Adrenal gland (tissue), 5 donors: Measurements from ENCODE around the gene SVIL.
"Not testable (repeated sequence)": the region's sequence is repeated elsewhere in the genome, so short reads cannot be mapped to it uniquely, and the experiment has no call there.

Source experiments
- POLR2A ChIP-seq, 2 donors: fragments of 450-650 bp; IDR thresholded peaks; one replicate each; pipeline ENCODE4 v1.6.1; 2017; ENCODE audit warnings: antibody characterized with exemption in 2 of 2, mild to moderate bottlenecking in 2 of 2, moderate library complexity in 1 of 2
- TF ChIP-seq, protein P1 (sequence below), 6 experiments: fragments of 450-650 bp in 4 of 6; fragments of 200-600 bp in 2 of 6; sonication (generic) in 1 of 6; IDR thresholded peaks; 1 replicate in 5 of 6; 2 replicates in 1 of 6; pipeline versions ENCODE4 v1.5.1 to v1.8.0; 2016 to 2021; ENCODE audit warnings: antibody characterized with exemption in 6 of 6, mild to moderate bottlenecking in 2 of 6, moderate library complexity in 1 of 6
- donor health status: DM: no; HTN: no; CAD: no.

DNA sequence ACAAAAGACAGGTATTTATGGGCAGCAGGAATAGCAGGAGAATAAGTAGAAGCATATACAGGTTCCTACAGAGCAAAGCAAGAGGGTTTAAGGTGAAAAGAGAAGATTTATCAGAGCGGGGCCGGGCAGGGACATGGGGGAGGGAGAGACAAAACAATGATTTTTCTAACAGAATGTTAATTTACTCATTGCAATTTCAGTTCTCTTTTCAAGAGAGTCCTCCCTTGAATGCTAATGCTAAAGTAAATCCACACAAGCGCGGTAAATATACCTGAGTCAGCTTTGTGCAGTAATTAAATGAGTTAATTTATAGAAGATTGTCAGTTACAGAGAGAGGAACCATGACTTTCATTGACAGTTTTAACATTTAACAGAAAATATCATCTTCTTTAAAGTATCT lies 127.0 kb downstream of the SVIL start:
- TF ChIP-seq POLR2A (IDR thresholded peaks at IDR 0.05), result not testable (repeated sequence)
- TF ChIP-seq, protein P1, sequence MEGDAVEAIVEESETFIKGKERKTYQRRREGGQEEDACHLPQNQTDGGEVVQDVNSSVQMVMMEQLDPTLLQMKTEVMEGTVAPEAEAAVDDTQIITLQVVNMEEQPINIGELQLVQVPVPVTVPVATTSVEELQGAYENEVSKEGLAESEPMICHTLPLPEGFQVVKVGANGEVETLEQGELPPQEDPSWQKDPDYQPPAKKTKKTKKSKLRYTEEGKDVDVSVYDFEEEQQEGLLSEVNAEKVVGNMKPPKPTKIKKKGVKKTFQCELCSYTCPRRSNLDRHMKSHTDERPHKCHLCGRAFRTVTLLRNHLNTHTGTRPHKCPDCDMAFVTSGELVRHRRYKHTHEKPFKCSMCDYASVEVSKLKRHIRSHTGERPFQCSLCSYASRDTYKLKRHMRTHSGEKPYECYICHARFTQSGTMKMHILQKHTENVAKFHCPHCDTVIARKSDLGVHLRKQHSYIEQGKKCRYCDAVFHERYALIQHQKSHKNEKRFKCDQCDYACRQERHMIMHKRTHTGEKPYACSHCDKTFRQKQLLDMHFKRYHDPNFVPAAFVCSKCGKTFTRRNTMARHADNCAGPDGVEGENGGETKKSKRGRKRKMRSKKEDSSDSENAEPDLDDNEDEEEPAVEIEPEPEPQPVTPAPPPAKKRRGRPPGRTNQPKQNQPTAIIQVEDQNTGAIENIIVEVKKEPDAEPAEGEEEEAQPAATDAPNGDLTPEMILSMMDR (IDR thresholded peaks at IDR 0.05), result not testable (repeated sequence)
